Measurements from ENCODE around the gene DBNL.

DBNL gene

GRCh38 chr7:44045226-44046014 is 918 bp downstream of the DBNL start:
- Histone ChIP-seq H3K4me3 (peak overlapping the region; percentile 76 to 98 (median 89)), H3K27me3 (no peaks in the 10 kb centered on the region), H3K4me1 (peaks cover 43 to 68% (median 62%) of the 10 kb centered on the region in 10 experiments), H3K9me3 (replicated peaks in 1 of 11) (no peaks in the 10 kb centered on the region), H4K20me1 (peaks cover 37 to 53% (median 50%) of the 10 kb centered on the region in 11 experiments; a peak in 21 of 22 replicates), H3K4me2 (peak overlapping the region; percentile 89 to 100 (median 99)), H3K36me3 (peaks cover 20 to 41% (median 25%) of the 10 kb centered on the region in 11 experiments), H3K9ac (peak overlapping the region; percentile 86 to 96 (median 90)), H3K27ac (peak overlapping the region; percentile 84 to 94 (median 86))
- TF ChIP-seq Cebpa-rat (IDR thresholded peaks at IDR 0.05): no peak

- Histone ChIP-seq H3K4me1 (peaks cover 43 to 71% (median 70%) of the 10 kb centered on the region in 10 experiments), H3K9me3 (replicated peaks in 1 of 11) (no peaks in the 10 kb centered on the region), H4K20me1 (peaks cover 41 to 64% (median 60%) of the 10 kb centered on the region in 11 experiments; a peak in 21 of 22 replicates), H3K4me3 (peak overlapping the region; percentile 76 to 98 (median 89); a peak in 19 of 20 replicates), H3K9ac (peak overlapping the region; percentile 86 to 96 (median 90); a peak in 21 of 22 replicates), H3K27ac (peak overlapping the region; percentile 31 to 94 (median 86); a peak in 21 of 22 replicates), H3K36me3 (peaks cover 31 to 52% (median 36%) of the 10 kb centered on the region in 11 experiments), H3K27me3 (no peaks in the 10 kb centered on the region), H3K4me2 (peak overlapping the region; percentile 89 to 100 (median 99))
- TF ChIP-seq Cebpa-rat (IDR thresholded peaks at IDR 0.05): no peak
Measured at GRCh38 chr7:44046321-44047061, 2.0 kb downstream of the DBNL start.

GRCh38 chr7:44048031-44048795 is 3.7 kb downstream of the DBNL start:
- Histone ChIP-seq H3K4me3 (no peak overlapping the region), H3K36me3 (peaks cover 48 to 69% (median 53%) of the 10 kb centered on the region in 11 experiments), H4K20me1 (peaks cover 41 to 81% (median 78%) of the 10 kb centered on the region in 11 experiments; a peak in 21 of 22 replicates), H3K9ac (peak overlapping the region in 2 of 11 experiments; percentile 10 to 20; a peak in 2 of 22 replicates), H3K27ac (peak overlapping the region in 4 of 11 experiments; percentile 16 to 44 (median 35); a peak in 6 of 22 replicates), H3K4me1 (peaks cover 43 to 86% (median 80%) of the 10 kb centered on the region in 10 experiments), H3K9me3 (replicated peaks in 1 of 11) (no peaks in the 10 kb centered on the region), H3K27me3 (no peaks in the 10 kb centered on the region), H3K4me2 (peak overlapping the region in 10 of 11 experiments; percentile 89 to 100 (median 99); a peak in 18 of 22 replicates)
- TF ChIP-seq Cebpa-rat (IDR thresholded peaks at IDR 0.05): no peak

GRCh38 chr7:44050121-44050914 is 5.8 kb downstream of the DBNL start:
- peak overlapping the region in 3 of 11 experiments; percentile 18 to 29 (median 28); a peak in 6 of 22 replicates for H3K9ac ChIP-seq
- peak overlapping the region in 4 of 11 experiments; percentile 4 to 41 (median 9); a peak in 5 of 22 replicates for H3K27ac ChIP-seq
- H3K36me3 ChIP-seq: peaks cover 69 to 90% (median 74%) of the 10 kb centered on the region in 11 experiments
- H3K4me1 ChIP-seq: peaks cover 36 to 76% (median 70%) of the 10 kb centered on the region in 10 experiments
- no peak overlapping the region for H3K4me3 ChIP-seq
- peak overlapping the region in 3 of 11 experiments; percentile 9 to 41 (median 38); a peak in 5 of 22 replicates for H3K4me2 ChIP-seq
- H3K9me3 ChIP-seq (replicated peaks in 1 of 11): 0 out of 22 replicates have a peak, but pooled peaks cover 0 to 2% (median 0%) of the 10 kb centered on the region in 11 experiments
- no peak for TF ChIP-seq Cebpa-rat (IDR thresholded peaks at IDR 0.05)
- H3K27me3 ChIP-seq: no peaks in the 10 kb centered on the region
- H4K20me1 ChIP-seq: peaks cover 41 to 100% (median 79%) of the 10 kb centered on the region in 11 experiments; a peak in 21 of 22 replicates

GRCh38 chr7:44050915-44051560 is 6.5 kb downstream of the DBNL start:
- H3K4me3 ChIP-seq: no peak overlapping the region
- H4K20me1 ChIP-seq: peaks cover 35 to 100% (median 79%) of the 10 kb centered on the region in 11 experiments; a peak in 21 of 22 replicates
- H3K4me1 ChIP-seq: peaks cover 29 to 69% (median 63%) of the 10 kb centered on the region in 10 experiments
- H3K4me2 ChIP-seq: peak overlapping the region in 6 of 11 experiments; percentile 6 to 47 (median 26); a peak in 7 of 22 replicates
- no peaks in the 10 kb centered on the region for H3K27me3 ChIP-seq
- 0 out of 22 replicates have a peak, but pooled peaks cover 0 to 5% (median 0%) of the 10 kb centered on the region in 11 experiments for H3K9me3 ChIP-seq (replicated peaks in 1 of 11)
- peak overlapping the region in 3 of 11 experiments; percentile 2 to 41 (median 4); a peak in 5 of 22 replicates for H3K27ac ChIP-seq
- TF ChIP-seq Cebpa-rat (IDR thresholded peaks at IDR 0.05): no peak
- H3K9ac ChIP-seq: peak overlapping the region in 2 of 11 experiments; percentile 18 to 29; a peak in 4 of 22 replicates
- peaks cover 76 to 95% (median 81%) of the 10 kb centered on the region in 11 experiments for H3K36me3 ChIP-seq

- 0 out of 22 replicates have a peak, but pooled peaks cover 0 to 5% (median 0%) of the 10 kb centered on the region in 11 experiments for H3K9me3 ChIP-seq (replicated peaks in 1 of 11)
- no peak for TF ChIP-seq Cebpa-rat (IDR thresholded peaks at IDR 0.05)
- no peaks in the 10 kb centered on the region for H3K27me3 ChIP-seq
- H3K27ac ChIP-seq: 0 out of 22 replicates have a peak overlapping the region, but pooled peaks of 1 of the 11 experiments have one; percentile 41
- peak overlapping the region in 7 of 11 experiments; percentile 5 to 47 (median 29); a peak in 9 of 22 replicates for H3K4me2 ChIP-seq
- peaks cover 83 to 99% (median 88%) of the 10 kb centered on the region in 11 experiments for H3K36me3 ChIP-seq
- H3K9ac ChIP-seq: no peak overlapping the region
- peaks cover 29 to 65% (median 57%) of the 10 kb centered on the region in 10 experiments for H3K4me1 ChIP-seq
- H3K4me3 ChIP-seq: no peak overlapping the region
- peaks cover 29 to 100% (median 79%) of the 10 kb centered on the region in 11 experiments; a peak in 21 of 22 replicates for H4K20me1 ChIP-seq
Measured at GRCh38 chr7:44051611-44052220, 7.2 kb downstream of the DBNL start.

Data from BLaER1 treated with 17β-estradiol and CSF1 and Interleukin-3, amounts not matched to agents 10 nM and 100 nM (cell line).